Stimulated activated CD4-positive, alpha-beta T cell treated with anti-CD3 and anti-CD28 coated beads, TNF-alpha, amount 100 ng/mL, for 4 hours (primary cell): ENCODE data around the gene LLPH.

ENCODE experiments used
- DNase-seq, 3 experiments: peaks; one replicate each; pipeline ENCODE4 v3.0.0-alpha.2; 2020; ENCODE audit warnings: low read depth in 3 of 3

Gene LLPH

GRCh38 chr12:66090157-66090556, 40.4 kb downstream of the LLPH start:
- DNase-seq: no peak

- DNase-seq: peak in 1 of 3 experiments; percentile 15
Observed at GRCh38 chr12:66087365-66087943, 43.1 kb downstream of the LLPH start.

GRCh38 chr12:66085998-66086397, 44.6 kb downstream of the LLPH start:
- DNase-seq: no peak

- DNase-seq: no peak
Observed at GRCh38 chr12:66085213-66085612, 45.3 kb downstream of the LLPH start.

- no peak for DNase-seq
Observed at GRCh38 chr12:66083766-66084165, 46.8 kb downstream of the LLPH start.

GRCh38 chr12:66082744-66083143, 47.8 kb downstream of the LLPH start:
- no peak for DNase-seq

- DNase-seq: no peak
Observed at GRCh38 chr12:66080791-66081190, 49.8 kb downstream of the LLPH start.

GRCh38 chr12:66077542-66077941, 53.0 kb downstream of the LLPH start:
- no peak for DNase-seq

- no peak for DNase-seq
Observed at GRCh38 chr12:66074561-66074960, 56.0 kb downstream of the LLPH start.

- no peak for DNase-seq
Observed at GRCh38 chr12:66072566-66072965, 58.0 kb downstream of the LLPH start.

GRCh38 chr12:66072135-66072534, 58.4 kb downstream of the LLPH start:
- no peak for DNase-seq

GRCh38 chr12:66071549-66071948, 59.0 kb downstream of the LLPH start:
- DNase-seq: no peak

- no peak for DNase-seq
Observed at GRCh38 chr12:66070378-66071120, 60.0 kb downstream of the LLPH start.

GRCh38 chr12:66066929-66067523, 63.5 kb downstream of the LLPH start:
- DNase-seq: no peak
